ENCODE data around the gene CYTH3.
A peak's percentile ranks its signal among the peaks of the same experiment; 100 is the strongest.
"Not testable (repeated sequence)": the region's sequence is repeated elsewhere in the genome, so short reads cannot be mapped to it uniquely, and the experiment has no call there.

Gene CYTH3

GRCh38 chr7:6256677-6257535, 15.5 kb downstream of the CYTH3 start:
- DNase-seq, result no peak

GRCh38 chr7:6256109-6256483, 16.3 kb downstream of the CYTH3 start:
- no peak for DNase-seq

- DNase-seq, result no peak
These were observed 17.6 kb downstream of the CYTH3 start for GRCh38 chr7:6254866-6255265.

GRCh38 chr7:6252748-6253147, 19.7 kb downstream of the CYTH3 start:
- no peak for DNase-seq

GRCh38 chr7:6252341-6252746, 20.1 kb downstream of the CYTH3 start:
- DNase-seq, result no peak

- no peak for DNase-seq
These were observed 20.8 kb downstream of the CYTH3 start for GRCh38 chr7:6251653-6252052.

- no peak for DNase-seq
These were observed 22.0 kb downstream of the CYTH3 start for GRCh38 chr7:6250364-6250833.

- no peak for DNase-seq
These were observed 23.4 kb downstream of the CYTH3 start for GRCh38 chr7:6249043-6249442.

GRCh38 chr7:6248581-6248980, 23.8 kb downstream of the CYTH3 start:
- DNase-seq, result peak; percentile 94

- no peak for DNase-seq
These were observed 26.0 kb downstream of the CYTH3 start for GRCh38 chr7:6246251-6246917.

GRCh38 chr7:6244021-6244420, 28.4 kb downstream of the CYTH3 start:
- DNase-seq, result no peak

GRCh38 chr7:6243168-6243567, 29.3 kb downstream of the CYTH3 start:
- DNase-seq, result no peak

GRCh38 chr7:6242561-6242960, 29.9 kb downstream of the CYTH3 start:
- peak; percentile 49 for DNase-seq

- no peak for DNase-seq
These were observed 30.8 kb downstream of the CYTH3 start for GRCh38 chr7:6241607-6241973.

- DNase-seq, result no peak
These were observed 34.0 kb downstream of the CYTH3 start for GRCh38 chr7:6238309-6238925.

- no peak for DNase-seq
These were observed 34.7 kb downstream of the CYTH3 start for GRCh38 chr7:6237730-6238129.

GRCh38 chr7:6237011-6237410, 35.4 kb downstream of the CYTH3 start:
- DNase-seq, result no peak

GRCh38 chr7:6235029-6235871, 37.2 kb downstream of the CYTH3 start:
- DNase-seq, result no peak

GRCh38 chr7:6234384-6234783, 38.0 kb downstream of the CYTH3 start:
- no peak for DNase-seq

- no peak for DNase-seq
These were observed 39.9 kb downstream of the CYTH3 start for GRCh38 chr7:6232534-6232933.

- no peak for DNase-seq
These were observed 40.3 kb downstream of the CYTH3 start for GRCh38 chr7:6232116-6232515.

- no peak for DNase-seq
These were observed 41.2 kb downstream of the CYTH3 start for GRCh38 chr7:6231184-6231583.

GRCh38 chr7:6229284-6229683, 43.1 kb downstream of the CYTH3 start:
- not testable (repeated sequence) for DNase-seq

All from NCI-H226 (cell line).